Raji (cell line): Measurements from ENCODE around the gene PVR.

Source experiments
- POLR2A ChIP-seq: IDR thresholded peaks from 2 replicates; pipeline ENCODE4 v1.6.1; 2011; ENCODE audit warnings: low read depth, low read length, control low read depth; ENCODE audit not compliant: insufficient read depth

Gene PVR

GRCh38 chr19:44643605-44644401 lies at the start of gene PVR:
PVR (plus strand) TSS chr19:44643910; CDS start chr19:44644097, 187 bp downstream.
- no peak for TF ChIP-seq POLR2A

GRCh38 chr19:44596428-44597130 lies 47.1 kb upstream of the PVR start:
- no peak for TF ChIP-seq POLR2A

GRCh38 chr19:44597131-44597491 lies 46.6 kb upstream of the PVR start:
- no peak for TF ChIP-seq POLR2A

- no peak for TF ChIP-seq POLR2A
Observed at GRCh38 chr19:44598355-44598754, 45.4 kb upstream of the PVR start.

- no peak for TF ChIP-seq POLR2A
Observed at GRCh38 chr19:44598880-44599279, 44.8 kb upstream of the PVR start.

GRCh38 chr19:44600466-44600865 lies 43.2 kb upstream of the PVR start:
- TF ChIP-seq POLR2A, result no peak

- TF ChIP-seq POLR2A, result no peak
Observed at GRCh38 chr19:44602081-44602480, 41.6 kb upstream of the PVR start.

- no peak for TF ChIP-seq POLR2A
Observed at GRCh38 chr19:44603201-44603945, 40.3 kb upstream of the PVR start.

- no peak for TF ChIP-seq POLR2A
Observed at GRCh38 chr19:44604241-44604640, 39.5 kb upstream of the PVR start.

- TF ChIP-seq POLR2A, result no peak
Observed at GRCh38 chr19:44605547-44605946, 38.2 kb upstream of the PVR start.

- no peak for TF ChIP-seq POLR2A
Observed at GRCh38 chr19:44607049-44607448, 36.7 kb upstream of the PVR start.

GRCh38 chr19:44607917-44608316 lies 35.8 kb upstream of the PVR start:
- TF ChIP-seq POLR2A, result no peak

GRCh38 chr19:44608391-44608821 lies 35.3 kb upstream of the PVR start:
- TF ChIP-seq POLR2A, result no peak

- no peak for TF ChIP-seq POLR2A
Observed at GRCh38 chr19:44609219-44609618, 34.5 kb upstream of the PVR start.

GRCh38 chr19:44611812-44612295 lies 31.9 kb upstream of the PVR start:
- TF ChIP-seq POLR2A, result no peak
